GM21825 (cell line): Measurements from ENCODE around the gene FTHL17.

Experiments used
- ATAC-seq: cut with Tn5 transposase; IDR thresholded peaks from one replicate; pipeline ENCODE4 v1.9.1; 2021; ENCODE audit warnings: mild to moderate bottlenecking, moderate library complexity; ENCODE audit not compliant: unreplicated experiment

FTHL17 gene

GRCh38 chrX:31039327-31039711 lies 32.5 kb downstream of the FTHL17 start:
- no peak for ATAC-seq

GRCh38 chrX:31038575-31039326 lies 33.1 kb downstream of the FTHL17 start:
- peak; percentile 76 for ATAC-seq

- ATAC-seq: peak; percentile 78
Measured at GRCh38 chrX:31036895-31037294, 34.9 kb downstream of the FTHL17 start.

- ATAC-seq: no peak
Measured at GRCh38 chrX:31027351-31027750, 44.5 kb downstream of the FTHL17 start.

GRCh38 chrX:31024866-31025265 lies 47.0 kb downstream of the FTHL17 start:
- no peak for ATAC-seq

- no peak for ATAC-seq
Measured at GRCh38 chrX:31021537-31021936, 50.3 kb downstream of the FTHL17 start.
